ENCODE results near the gene VPS33A. TPM values are rescaled to one million over a fixed set of nuclear protein-coding genes. Genes with fewer than 3 reads are reported as not detected.
"Not testable (repeated sequence)": the region's sequence is repeated elsewhere in the genome, so short reads cannot be mapped to it uniquely, and the experiment has no call there.

VPS33A gene
- polyA plus RNA-seq, 3 donors: 16.2 to 23.5 (median 18.2) TPM

GRCh38 chr12:122265476-122265875, 818 bp downstream of the VPS33A start:
- no peak for DNase-seq

GRCh38 chr12:122260735-122261134, 5.6 kb downstream of the VPS33A start:
- DNase-seq: not testable (repeated sequence)

- DNase-seq: not testable (repeated sequence)
These were observed 7.4 kb downstream of the VPS33A start for GRCh38 chr12:122258939-122259338.

- not testable (repeated sequence) for DNase-seq
These were observed 7.8 kb downstream of the VPS33A start for GRCh38 chr12:122258462-122258861.

- no peak for DNase-seq
These were observed 15.8 kb downstream of the VPS33A start for GRCh38 chr12:122250536-122250935.

- no peak for DNase-seq
These were observed 16.2 kb downstream of the VPS33A start for GRCh38 chr12:122250047-122250446.

- no peak for DNase-seq
These were observed 20.7 kb downstream of the VPS33A start for GRCh38 chr12:122245553-122245952.

- no peak for DNase-seq
These were observed 21.5 kb downstream of the VPS33A start for GRCh38 chr12:122244565-122245371.

GRCh38 chr12:122243965-122244364, 22.3 kb downstream of the VPS33A start:
- DNase-seq: no peak

- no peak for DNase-seq
These were observed 27.4 kb downstream of the VPS33A start for GRCh38 chr12:122238861-122239260.

GRCh38 chr12:122235741-122236140, 30.6 kb downstream of the VPS33A start:
- no peak for DNase-seq

- no peak for DNase-seq
These were observed 33.6 kb downstream of the VPS33A start for GRCh38 chr12:122232691-122233090.

- no peak for DNase-seq
These were observed 35.5 kb downstream of the VPS33A start for GRCh38 chr12:122230798-122231197.

GRCh38 chr12:122228092-122228491, 38.2 kb downstream of the VPS33A start:
- no peak for DNase-seq

GRCh38 chr12:122227341-122227740, 39.0 kb downstream of the VPS33A start:
- no peak for DNase-seq

- DNase-seq: no peak
These were observed 39.7 kb downstream of the VPS33A start for GRCh38 chr12:122226366-122227125.

- peak; percentile 100 for DNase-seq
These were observed 40.5 kb downstream of the VPS33A start, which contains the start of gene DIABLO for GRCh38 chr12:122225683-122226365. Gene DIABLO, minus strand, starts transcription at chr12:122226052. Its CDS starts 38 bp downstream, at chr12:122226014.

- DNase-seq: no peak
These were observed 49.8 kb downstream of the VPS33A start for GRCh38 chr12:122216445-122216844.

- no peak for DNase-seq
These were observed 50.5 kb downstream of the VPS33A start for GRCh38 chr12:122215771-122216170.

GRCh38 chr12:122208073-122208820, 58.0 kb downstream of the VPS33A start:
- no peak for DNase-seq

GRCh38 chr12:122207391-122207790, 58.9 kb downstream of the VPS33A start:
- no peak for DNase-seq

GRCh38 chr12:122206976-122207375, 59.3 kb downstream of the VPS33A start:
- no peak for DNase-seq
